ENCODE results near the gene TUBB6. TPM values are rescaled to one million over a fixed set of nuclear protein-coding genes. Genes with fewer than 3 reads are reported as not detected.

Gene TUBB6
- total RNA-seq, 6 donors from 2014 or later: 89.1 to 380 (median 157) TPM

- ATAC-seq (ENCODE audit: low FRiP score in 2 of 2) (no peak), DNase-seq (no peak)
- TF ChIP-seq POLR2A (IDR thresholded peaks at IDR 0.05) (no peak), EP300 (IDR thresholded peaks at IDR 0.05) (no peak), POLR2AphosphoS5 (IDR thresholded peaks at IDR 0.05) (no peak), CTCF (IDR thresholded peaks at IDR 0.05) (no peak)
- Histone ChIP-seq H3K4me1 (peaks cover 4 to 13% (median 10%) of the 10 kb centered on the region in 4 donors), H3K36me3 (peaks cover 11 to 82% (median 24%) of the 10 kb centered on the region in 4 donors), H3K4me3 (no peak overlapping the region), H3K27me3 (no peaks in the 10 kb centered on the region), H3K27ac (no peak overlapping the region), H3K9me3 (no peaks in the 10 kb centered on the region)
- 73 to 79% methylated on average over 4 of the region's 4 CpGs for WGBS, 2 donors
Observed at GRCh38 chr18:12321333-12321732, 13.3 kb downstream of the TUBB6 start.

GRCh38 chr18:12324991-12325725 lies 17.1 kb downstream of the TUBB6 start:
- H3K27me3 ChIP-seq: no peaks in the 10 kb centered on the region
- ATAC-seq (ENCODE audit: low FRiP score in 2 of 2) (peak in 1 of 2 donors; percentile 19), DNase-seq (peak in 1 of 2 donors; percentile 80)
- no peak overlapping the region for H3K4me3 ChIP-seq
- 94 to 98% methylated on average over 35 to 58 of the region's 58 CpGs for WGBS, 2 donors
- no peak overlapping the region for H3K27ac ChIP-seq
- H3K4me1 ChIP-seq: peaks cover 0 to 6% (median 0%) of the 10 kb centered on the region in 4 donors
- H3K36me3 ChIP-seq: peaks cover 14 to 97% (median 47%) of the 10 kb centered on the region in 4 donors
- no peak for TF ChIP-seq POLR2A (IDR thresholded peaks at IDR 0.05)
- no peak for TF ChIP-seq EP300 (IDR thresholded peaks at IDR 0.05)
- TF ChIP-seq CTCF (IDR thresholded peaks at IDR 0.05): no peak
- TF ChIP-seq POLR2AphosphoS5 (IDR thresholded peaks at IDR 0.05): no peak
- H3K9me3 ChIP-seq: no peaks in the 10 kb centered on the region

- TF ChIP-seq CTCF (IDR thresholded peaks at IDR 0.05) (no peak), POLR2A (IDR thresholded peaks at IDR 0.05) (no peak), POLR2AphosphoS5 (IDR thresholded peaks at IDR 0.05) (no peak), EP300 (IDR thresholded peaks at IDR 0.05) (no peak)
- H3K36me3 ChIP-seq: peaks cover 14 to 92% (median 46%) of the 10 kb centered on the region in 4 donors
- DNase-seq (no peak), ATAC-seq (ENCODE audit: low FRiP score in 2 of 2) (no peak)
- H3K4me3 ChIP-seq: no peak overlapping the region
- no peak overlapping the region for H3K27ac ChIP-seq
- H3K9me3 ChIP-seq: no peaks in the 10 kb centered on the region
- peaks cover 0 to 6% (median 0%) of the 10 kb centered on the region in 4 donors for H3K4me1 ChIP-seq
- WGBS, 2 donors: 97% methylated on average over 17 to 29 of the region's 29 CpGs
- H3K27me3 ChIP-seq: no peaks in the 10 kb centered on the region
Observed at GRCh38 chr18:12325726-12326245, 17.7 kb downstream of the TUBB6 start.

GRCh38 chr18:12326711-12327460 lies 18.8 kb downstream of the TUBB6 start:
- TF ChIP-seq CTCF (IDR thresholded peaks at IDR 0.05) (no peak), POLR2A (IDR thresholded peaks at IDR 0.05) (no peak), EP300 (IDR thresholded peaks at IDR 0.05) (no peak), POLR2AphosphoS5 (IDR thresholded peaks at IDR 0.05) (no peak)
- DNase-seq (no peak), ATAC-seq (ENCODE audit: low FRiP score in 2 of 2) (peak in 1 of 2 donors; percentile 23)
- 92 to 96% methylated on average over 10 to 12 of the region's 12 CpGs for WGBS, 2 donors
- Histone ChIP-seq H3K27ac (no peak overlapping the region), H3K27me3 (no peaks in the 10 kb centered on the region), H3K9me3 (no peaks in the 10 kb centered on the region), H3K4me3 (no peak overlapping the region), H3K4me1 (peaks cover 0 to 6% (median 0%) of the 10 kb centered on the region in 4 donors), H3K36me3 (peaks cover 14 to 90% (median 51%) of the 10 kb centered on the region in 4 donors)

All from upper lobe of left lung (tissue), 6 donors.